HCT116 (cell line): ENCODE data around the gene DCAF4L1. TPM values are rescaled to one million over a fixed set of nuclear protein-coding genes. Genes with fewer than 3 reads are reported as not detected.

Experiments used
- ATAC-seq: fragments of 200-7000 bp; cut with Tn5 transposase; 2 replicates; pipeline ENCODE4 v1.9.1; 2020; ENCODE audit warnings: mild to moderate bottlenecking, moderate library complexity
- BruUV-seq: library from RNA; stranded (reverse); fragments of 400-500 nt; replicated peaks from 2 replicates; lab custom pipeline; 2021; lab: Mats Ljungman, UMichigan
- CTCF ChIA-PET: fragments of 300-600 bp; sonication (Branson Sonifier 250); formaldehyde crosslinking; loops from one replicate; lab custom pipeline; 2021; ENCODE audit warnings: antibody characterized with exemption; lab: Charles Lee
- POLR2A ChIA-PET: fragments of 300-600, 350-600 bp; sonication (Branson Sonifier 250); formaldehyde crosslinking; loops from one replicate; lab custom pipeline; 2021; ENCODE audit warnings: antibody characterized with exemption; lab: Charles Lee
- RAD21 ChIA-PET, 2 experiments: fragments of 300-600 bp; sonication (Branson Sonifier 250); formaldehyde crosslinking; loops; one replicate each; lab custom pipeline; 2023; ENCODE audit warnings: low total read pairs in 2 of 2; ENCODE audit not compliant: uncharacterized antibody in 2 of 2, unreplicated experiment in 2 of 2, low non-redundant PET in 1 of 2; lab: Charles Lee
- DNase-seq: peaks from one replicate; pipeline ENCODE4 v3.0.0-alpha.2; 2010; ENCODE audit warnings: low read depth, low spot score
- H2AFZ ChIP-seq: fragments of 200-600 bp; shearing (Covaris generic), sonication (generic); 2 replicates; pipeline ENCODE4 v1.6.1; 2017; ENCODE audit warnings: low read depth, mixed run types, mixed read lengths, antibody characterized with exemption, low read length; ENCODE audit not compliant: poor library complexity, severe bottlenecking
- H3K27ac ChIP-seq: 2 replicates; pipeline ENCODE4 v1.5.1; 2012; ENCODE audit warnings: low read depth, low read length
- H3K27me3 ChIP-seq: fragments of 200-600 bp; sonication (generic); 2 replicates; pipeline ENCODE4 v1.6.1; 2016; ENCODE audit warnings: mixed run types, low read length, mixed read lengths; ENCODE audit not compliant: insufficient read depth
- H3K36me3 ChIP-seq, 2 experiments: fragments of 200-500 bp in 1 of 2; fragments of 200-600 bp in 1 of 2; sonication (Bioruptor generic) in 1 of 2; sonication (generic) in 1 of 2; 2 replicates each; pipeline versions ENCODE4 v1.5.1 to v1.6.1; 2014 to 2016; ENCODE audit warnings: low read length in 2 of 2, inconsistent platforms in 1 of 2, mixed read lengths in 1 of 2, mixed run types in 1 of 2; ENCODE audit not compliant: insufficient read depth in 2 of 2, control insufficient read depth in 1 of 2
- H3K4me1 ChIP-seq, 2 experiments: fragments of 200-600 bp in 1 of 2; sonication (generic) in 1 of 2; 2 replicates each; pipeline versions ENCODE4 v1.5.1 to v1.6.1; 2012 to 2017; ENCODE audit warnings: low read length in 2 of 2, inconsistent platforms in 1 of 2, mild to moderate bottlenecking in 1 of 2, mixed read lengths in 1 of 2, mixed run types in 1 of 2, moderate library complexity in 1 of 2; ENCODE audit not compliant: insufficient read depth in 2 of 2, control insufficient read depth in 1 of 2
- H3K4me2 ChIP-seq: fragments of 200-600 bp; sonication (generic); 2 replicates; pipeline ENCODE4 v1.6.1; 2017; ENCODE audit warnings: mixed run types, low read length, mixed read lengths
- H3K4me3 ChIP-seq, 2 experiments: fragments of 200-600 bp in 1 of 2; sonication (generic) in 1 of 2; replicated peaks in 1 of 2; 2 replicates each; pipeline ENCODE4 v1.5.1; 2011 to 2016; ENCODE audit warnings: low read length in 2 of 2, control low read depth in 1 of 2, low read depth in 1 of 2, mild to moderate bottlenecking in 1 of 2, mixed read lengths in 1 of 2, mixed run types in 1 of 2
- H3K79me2 ChIP-seq: fragments of 200-600 bp; sonication (generic); 2 replicates; pipeline ENCODE4 v1.6.1; 2017; ENCODE audit warnings: mild to moderate bottlenecking, mixed run types, low read length, moderate library complexity, mixed read lengths; ENCODE audit not compliant: insufficient read depth
- H3K9ac ChIP-seq: fragments of 200-600 bp; sonication (generic); 2 replicates; pipeline ENCODE4 v1.6.1; 2016; ENCODE audit warnings: low read length, mixed read lengths
- H3K9me2 ChIP-seq: fragments of 200-600 bp; sonication (generic), shearing (Covaris generic); 2 replicates; pipeline ENCODE4 v1.6.1; 2017; ENCODE audit warnings: mixed run types, mild to moderate bottlenecking, moderate library complexity; ENCODE audit not compliant: insufficient read depth
- H3K9me3 ChIP-seq, 2 experiments: fragments of 200-500 bp in 1 of 2; fragments of 200-600 bp in 1 of 2; sonication (Bioruptor generic) in 1 of 2; sonication (generic) in 1 of 2; 2 replicates each; pipeline ENCODE4 v1.6.1; 2014 to 2017; ENCODE audit warnings: low read length in 2 of 2, mixed read lengths in 2 of 2, inconsistent platforms in 1 of 2, low read depth in 1 of 2, mild to moderate bottlenecking in 1 of 2, mixed run types in 1 of 2, moderate library complexity in 1 of 2; ENCODE audit not compliant: control insufficient read depth in 1 of 2, insufficient read depth in 1 of 2
- H4K20me1 ChIP-seq: fragments of 200-600 bp; sonication (generic), shearing (Covaris generic); 2 replicates; pipeline ENCODE4 v1.6.1; 2017; ENCODE audit warnings: mixed run types, mild to moderate bottlenecking, moderate library complexity; ENCODE audit not compliant: insufficient read depth
- ELF1 ChIP-seq: IDR thresholded peaks from 2 replicates; pipeline ENCODE4 v1.6.1; 2012; ENCODE audit warnings: low read depth, borderline replicate concordance
- FOSL1 ChIP-seq: IDR thresholded peaks from 2 replicates; pipeline ENCODE4 v1.6.1; 2012; ENCODE audit warnings: low read depth
- JUND ChIP-seq: IDR thresholded peaks from 2 replicates; pipeline ENCODE4 v1.6.1; 2012
- POLR2A ChIP-seq: IDR thresholded peaks from 2 replicates; pipeline ENCODE4 v1.7.0; 2011; ENCODE audit warnings: borderline replicate concordance; ENCODE audit not compliant: insufficient read depth, insufficient read length; ENCODE audit errors: extremely low read depth
- RAD21 ChIP-seq: IDR thresholded peaks from 2 replicates; pipeline ENCODE4 v1.6.1; 2012; ENCODE audit warnings: low read depth, mild to moderate bottlenecking
- REST ChIP-seq: IDR thresholded peaks from 2 replicates; pipeline ENCODE4 v1.6.1; 2012; ENCODE audit warnings: low read depth
- SP1 ChIP-seq: IDR thresholded peaks from 2 replicates; pipeline ENCODE4 v1.6.1; 2012; ENCODE audit warnings: low read depth
- YY1 ChIP-seq: IDR thresholded peaks from 2 replicates; pipeline ENCODE4 v1.6.1; 2011; ENCODE audit warnings: low read length, low read depth, moderate library complexity, mild to moderate bottlenecking; ENCODE audit not compliant: insufficient replicate concordance; ENCODE audit errors: extremely low read depth
- ZBTB33 ChIP-seq: IDR thresholded peaks from 2 replicates; pipeline ENCODE4 v1.6.1; 2011; ENCODE audit warnings: mild to moderate bottlenecking, low read length, moderate library complexity; ENCODE audit not compliant: insufficient replicate concordance; ENCODE audit errors: extremely low read depth
- ZFX ChIP-seq: fragments of 450-650 bp; IDR thresholded peaks from 2 replicates; pipeline ENCODE4 v1.6.1; 2017
- intact Hi-C: fragments of 100-400 bp; cut with micrococcal nuclease; formaldehyde crosslinking; loops from 2 replicates; pipeline ENCODE4 v1.10.0; 2022
- total RNA-seq: library from RNA; stranded (reverse); gene quantifications from one replicate; pipeline ENCODE4 v1.2.1, GENCODE V29; 2021; ENCODE audit not compliant: unreplicated experiment
- TF ChIP-seq, protein P1 (sequence below): IDR thresholded peaks from 2 replicates; pipeline ENCODE4 v1.6.1; 2012
- TF ChIP-seq, protein P2 (sequence below), 3 experiments: fragments of 200-600 bp in 1 of 3; sonication (generic) in 1 of 3; IDR thresholded peaks in 2 of 3; conservative IDR thresholded peaks in 1 of 3; 2 replicates each; pipeline ENCODE4 v1.5.1; 2012 to 2017; ENCODE audit warnings: low read depth in 2 of 3, low read length in 2 of 3, antibody characterized with exemption in 1 of 3, borderline replicate concordance in 1 of 3, control low read depth in 1 of 3, mild to moderate bottlenecking in 1 of 3, mixed read lengths in 1 of 3, mixed run types in 1 of 3, moderate library complexity in 1 of 3; ENCODE audit not compliant: insufficient read depth in 1 of 3

Gene DCAF4L1
- total RNA-seq, 1 experiment from 2014 or later, result 0.39 TPM

DNA sequence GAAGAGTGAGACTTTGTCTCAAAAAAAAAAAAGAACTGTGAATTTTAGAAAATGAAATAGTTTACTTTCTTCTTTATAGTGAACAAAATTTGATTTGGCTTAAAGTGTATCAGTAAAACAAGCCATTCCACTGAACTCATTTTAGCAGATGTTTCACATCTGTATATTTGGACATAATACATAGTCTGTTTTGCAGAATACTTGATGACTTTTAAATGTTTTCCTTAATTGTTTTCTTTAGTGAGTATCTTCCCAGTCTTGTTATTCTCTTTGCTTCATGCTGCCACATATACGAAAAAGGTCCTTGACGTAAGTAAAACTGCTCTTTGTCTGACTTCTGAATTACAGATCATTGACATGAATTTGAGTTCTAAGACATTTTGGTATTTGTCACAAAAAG is 38.0 kb upstream of the DCAF4L1 start:
- H3K9me3 ChIP-seq, result no peaks in the 10 kb centered on the region
- intact Hi-C loops, result no loop called here
- POLR2A ChIA-PET, result no interaction called here
- BruUV-seq, result no TSS peak
- H2AFZ ChIP-seq, result no peak overlapping the region
- ATAC-seq, result no peak
- TF ChIP-seq YY1 (no peak), RAD21 (no peak), ELF1 (no peak), FOSL1 (no peak), JUND (no peak), ZBTB33 (no peak), REST (no peak), SP1 (no peak), ZFX (no peak), POLR2A (no peak)
- TF ChIP-seq, protein P1, sequence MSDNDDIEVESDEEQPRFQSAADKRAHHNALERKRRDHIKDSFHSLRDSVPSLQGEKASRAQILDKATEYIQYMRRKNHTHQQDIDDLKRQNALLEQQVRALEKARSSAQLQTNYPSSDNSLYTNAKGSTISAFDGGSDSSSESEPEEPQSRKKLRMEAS, result no peak
- TF ChIP-seq, protein P2, sequence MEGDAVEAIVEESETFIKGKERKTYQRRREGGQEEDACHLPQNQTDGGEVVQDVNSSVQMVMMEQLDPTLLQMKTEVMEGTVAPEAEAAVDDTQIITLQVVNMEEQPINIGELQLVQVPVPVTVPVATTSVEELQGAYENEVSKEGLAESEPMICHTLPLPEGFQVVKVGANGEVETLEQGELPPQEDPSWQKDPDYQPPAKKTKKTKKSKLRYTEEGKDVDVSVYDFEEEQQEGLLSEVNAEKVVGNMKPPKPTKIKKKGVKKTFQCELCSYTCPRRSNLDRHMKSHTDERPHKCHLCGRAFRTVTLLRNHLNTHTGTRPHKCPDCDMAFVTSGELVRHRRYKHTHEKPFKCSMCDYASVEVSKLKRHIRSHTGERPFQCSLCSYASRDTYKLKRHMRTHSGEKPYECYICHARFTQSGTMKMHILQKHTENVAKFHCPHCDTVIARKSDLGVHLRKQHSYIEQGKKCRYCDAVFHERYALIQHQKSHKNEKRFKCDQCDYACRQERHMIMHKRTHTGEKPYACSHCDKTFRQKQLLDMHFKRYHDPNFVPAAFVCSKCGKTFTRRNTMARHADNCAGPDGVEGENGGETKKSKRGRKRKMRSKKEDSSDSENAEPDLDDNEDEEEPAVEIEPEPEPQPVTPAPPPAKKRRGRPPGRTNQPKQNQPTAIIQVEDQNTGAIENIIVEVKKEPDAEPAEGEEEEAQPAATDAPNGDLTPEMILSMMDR (IDR thresholded peaks at IDR 0.05 in 2 of 3, conservative IDR thresholded peaks at IDR 0.05 in 1 of 3; ENCODE audit: borderline replicate concordance in 1 of 3, insufficient read depth in 1 of 3, low read depth in 2 of 3, low read length in 2 of 3), result no peak
- TF ChIP-seq, all 23 proteins: peak for 0
- ChIA-PET RAD21 (no interaction called here), CTCF (no interaction called here)
- H3K4me3 ChIP-seq, result no peak overlapping the region
- no peak overlapping the region for H3K9ac ChIP-seq
- H3K36me3 ChIP-seq, result peaks cover 23 to 29% of the 10 kb centered on the region in 2 experiments
- H3K9me2 ChIP-seq, result no peaks in the 10 kb centered on the region
- H3K79me2 ChIP-seq, result peaks cover 98% of the 10 kb centered on the region
- H3K27ac ChIP-seq, result no peak overlapping the region
- H3K27me3 ChIP-seq, result no peaks in the 10 kb centered on the region
- H3K4me2 ChIP-seq, result no peak overlapping the region
- no peaks in the 10 kb centered on the region for H3K4me1 ChIP-seq
- peaks cover 7% of the 10 kb centered on the region; the same call in 1 of the 2 replicates for H4K20me1 ChIP-seq
- no peak for DNase-seq
